ENCODE data around the gene NOTUM. TPM values are rescaled to one million over a fixed set of nuclear protein-coding genes. Genes with fewer than 3 reads are reported as not detected.
"Not testable (repeated sequence)": the region's sequence is repeated elsewhere in the genome, so short reads cannot be mapped to it uniquely, and the experiment has no call there.

NOTUM gene
- total RNA-seq, 1 experiment from 2014 or later, result not detected

DNA sequence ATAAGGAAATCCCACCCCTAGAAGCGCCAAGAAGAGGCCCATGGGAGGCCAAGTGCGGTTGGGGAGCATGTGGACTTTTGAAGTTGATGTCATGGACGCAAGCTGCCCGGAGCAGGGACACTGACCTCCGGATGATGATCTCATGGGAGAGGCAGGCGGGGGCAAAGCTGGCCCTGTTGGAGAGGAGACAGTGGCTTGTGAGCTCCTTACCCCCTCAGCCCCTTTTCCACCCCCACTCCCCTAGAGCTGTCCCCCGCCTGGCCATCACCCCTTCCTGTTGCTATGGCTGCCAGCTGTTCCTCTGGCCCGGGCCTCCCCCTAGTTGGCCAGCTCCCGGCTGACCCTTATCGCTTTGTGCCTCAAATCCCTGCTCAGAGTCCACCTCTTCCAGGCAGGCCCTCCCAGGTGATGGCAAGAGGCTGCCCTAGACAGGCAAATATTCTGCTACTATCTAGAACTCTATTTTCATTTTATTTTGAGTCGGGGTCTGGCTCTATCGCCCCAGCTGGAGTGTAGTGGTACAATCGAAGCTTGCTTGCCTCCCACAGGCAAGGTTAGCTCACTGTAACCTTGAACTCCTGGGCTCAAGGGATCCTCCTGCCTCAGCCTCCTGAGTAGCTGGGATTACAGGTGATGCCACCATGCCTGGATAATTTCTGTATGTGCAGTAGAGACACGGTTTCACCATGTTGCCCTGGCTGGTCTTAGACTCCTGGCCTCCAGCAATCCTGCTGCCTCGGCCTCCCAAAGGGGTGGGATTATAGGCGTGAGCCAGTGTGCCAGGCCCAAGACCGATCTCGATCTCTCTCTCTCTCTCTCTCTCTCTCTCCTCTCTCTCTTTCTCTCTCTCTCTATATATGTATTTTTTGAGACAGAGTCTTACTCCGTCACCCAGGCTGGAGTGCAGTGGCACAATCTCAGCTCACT is 6.6 kb downstream of the NOTUM start:
- Mint-ChIP-seq H3K4me3 (ENCODE audit: unreplicated experiment) (no peak overlapping the region), H3K27ac (ENCODE audit: low read depth, unreplicated experiment) (no peak overlapping the region), H3K4me1 (ENCODE audit: insufficient read depth, unreplicated experiment) (no peaks in the 10 kb centered on the region), H3K27me3 (ENCODE audit: insufficient read depth, unreplicated experiment) (peaks cover 9% of the 10 kb centered on the region), H3K36me3 (ENCODE audit: insufficient read depth, unreplicated experiment) (no peaks in the 10 kb centered on the region), H3K9me3 (ENCODE audit: unreplicated experiment) (no peaks in the 10 kb centered on the region)
- POLR2A ChIA-PET, result interaction anchor here (0.9 kb wide), 1 partner anchor 67 kb away, joined by 4 read pairs; no protein-coding TSS in a partner anchor
- no peak for DNase-seq (ENCODE audit: unreplicated experiment)
- no peak for TF ChIP-seq CTCF (IDR thresholded peaks at IDR 0.05; ENCODE audit: unreplicated experiment)
- CTCF ChIA-PET, result interaction anchor here (0.5 to 1.6 kb wide), 6 partner anchors 18 to 141 kb away, joined by 3 to 6 read pairs (median 5); partner anchors contain the start of genes CENPX and MAFG
- BruUV-seq (replicated peaks), result no TSS peak
- intact Hi-C loops (cut with micrococcal nuclease), result no loop called here

DNA sequence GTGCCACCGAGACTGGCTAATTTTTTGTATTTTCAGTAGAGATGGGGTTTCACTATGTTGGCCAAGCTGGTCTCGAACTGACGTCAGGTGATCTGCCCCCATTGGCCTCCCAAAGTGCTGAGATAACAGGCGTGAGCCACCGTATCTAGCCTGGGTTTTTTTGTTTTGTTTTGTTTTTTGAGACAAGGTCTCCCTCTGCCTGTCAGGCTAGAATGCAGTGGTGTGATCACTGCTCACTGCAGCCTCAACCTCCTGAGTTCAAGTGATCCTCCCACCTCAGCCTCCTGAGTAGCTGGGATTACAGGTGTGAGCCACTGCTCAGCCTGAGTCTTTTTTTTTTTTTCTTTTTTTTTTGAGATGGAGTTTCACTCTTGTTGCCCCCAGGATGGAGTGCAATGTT is 7.5 kb downstream of the NOTUM start:
- H3K4me3 Mint-ChIP-seq (ENCODE audit: unreplicated experiment); DNase-seq (ENCODE audit: unreplicated experiment); H3K36me3 Mint-ChIP-seq (ENCODE audit: insufficient read depth, unreplicated experiment); intact Hi-C loops (cut with micrococcal nuclease); H3K9me3 Mint-ChIP-seq (ENCODE audit: unreplicated experiment); POLR2A ChIA-PET; H3K27me3 Mint-ChIP-seq (ENCODE audit: insufficient read depth, unreplicated experiment); H3K4me1 Mint-ChIP-seq (ENCODE audit: insufficient read depth, unreplicated experiment); BruUV-seq (replicated peaks); H3K27ac Mint-ChIP-seq (ENCODE audit: low read depth, unreplicated experiment): not testable (repeated sequence)
- CTCF ChIA-PET, result interaction anchor here (0.5 to 1.6 kb wide), 4 partner anchors 24 to 142 kb away, joined by 3 to 5 read pairs (median 5); partner anchors contain the start of gene MAFG

GRCh38 chr17:81952792-81953228 is 8.2 kb downstream of the NOTUM start:
- DNase-seq (ENCODE audit: unreplicated experiment), result no peak
- no peaks in the 10 kb centered on the region for H3K36me3 Mint-ChIP-seq (ENCODE audit: insufficient read depth, unreplicated experiment)
- no peak for TF ChIP-seq CTCF (IDR thresholded peaks at IDR 0.05; ENCODE audit: unreplicated experiment)
- CTCF ChIA-PET, result interaction anchor here (0.7 to 1.2 kb wide), 2 partner anchors 25 to 53 kb away, joined by 3 to 5 read pairs; partner anchors contain the start of gene MAFG
- H3K4me3 Mint-ChIP-seq (ENCODE audit: unreplicated experiment), result no peak overlapping the region
- no peaks in the 10 kb centered on the region for H3K27me3 Mint-ChIP-seq (ENCODE audit: insufficient read depth, unreplicated experiment)
- H3K9me3 Mint-ChIP-seq (ENCODE audit: unreplicated experiment), result no peaks in the 10 kb centered on the region
- no peaks in the 10 kb centered on the region for H3K4me1 Mint-ChIP-seq (ENCODE audit: insufficient read depth, unreplicated experiment)
- POLR2A ChIA-PET, result no interaction called here
- no TSS peak for BruUV-seq (replicated peaks)
- H3K27ac Mint-ChIP-seq (ENCODE audit: low read depth, unreplicated experiment), result no peak overlapping the region
- intact Hi-C loops (cut with micrococcal nuclease), result no loop called here

- intact Hi-C loops (cut with micrococcal nuclease), result no loop called here
- no peak overlapping the region for H3K27ac Mint-ChIP-seq (ENCODE audit: low read depth, unreplicated experiment)
- no peaks in the 10 kb centered on the region for H3K27me3 Mint-ChIP-seq (ENCODE audit: insufficient read depth, unreplicated experiment)
- no peaks in the 10 kb centered on the region for H3K4me1 Mint-ChIP-seq (ENCODE audit: insufficient read depth, unreplicated experiment)
- no peak for DNase-seq (ENCODE audit: unreplicated experiment)
- no peaks in the 10 kb centered on the region for H3K9me3 Mint-ChIP-seq (ENCODE audit: unreplicated experiment)
- POLR2A ChIA-PET, result interaction anchor here (1.5 kb wide), 1 partner anchor 70 kb away, joined by 5 read pairs; the partner anchor contains the start of gene CENPX
- TF ChIP-seq CTCF (IDR thresholded peaks at IDR 0.05; ENCODE audit: unreplicated experiment), result no peak
- no peak overlapping the region for H3K4me3 Mint-ChIP-seq (ENCODE audit: unreplicated experiment)
- CTCF ChIA-PET, result interaction anchor here (0.7 kb wide), 1 partner anchor 54 kb away, joined by 3 read pairs; no protein-coding TSS in a partner anchor
- BruUV-seq (replicated peaks), result no TSS peak
- H3K36me3 Mint-ChIP-seq (ENCODE audit: insufficient read depth, unreplicated experiment), result no peaks in the 10 kb centered on the region
Measured at GRCh38 chr17:81951785-81952684, 9.0 kb downstream of the NOTUM start.

All from MCF 10A (cell line).